CD4-positive, alpha-beta T cell treated with Interferon gamma for 1 hour (primary cell): Measurements from ENCODE around the gene SMIM33.
"Not testable (repeated sequence)": the region's sequence is repeated elsewhere in the genome, so short reads cannot be mapped to it uniquely, and the experiment has no call there.

Source experiments
- DNase-seq: peaks from one replicate; pipeline ENCODE4 v3.0.0-alpha.2; 2020

SMIM33 gene

GRCh38 chr5:139486201-139486600, 15.4 kb downstream of the SMIM33 start:
- DNase-seq, result no peak

DNA sequence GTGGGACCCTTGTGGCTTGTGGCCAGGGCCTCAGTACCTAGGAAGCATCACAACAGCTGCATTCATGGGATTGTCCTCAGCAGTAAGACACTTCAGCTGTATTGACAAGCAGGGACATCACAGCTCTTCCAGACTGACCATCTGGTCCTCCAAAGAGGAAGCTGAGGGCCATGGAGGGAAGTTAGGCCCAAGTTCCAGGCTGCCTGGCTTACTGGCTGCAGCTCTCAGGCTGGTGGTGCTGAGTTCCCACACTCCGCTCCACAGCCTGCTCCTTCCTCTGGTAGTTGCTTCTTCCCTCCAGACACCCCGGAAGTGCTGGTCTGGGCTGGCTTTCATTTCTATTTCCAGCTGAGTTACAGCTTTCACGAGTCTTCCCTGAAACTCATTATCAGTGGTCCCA, 17.5 kb downstream of the SMIM33 start:
- peak; percentile 34 for DNase-seq

DNA sequence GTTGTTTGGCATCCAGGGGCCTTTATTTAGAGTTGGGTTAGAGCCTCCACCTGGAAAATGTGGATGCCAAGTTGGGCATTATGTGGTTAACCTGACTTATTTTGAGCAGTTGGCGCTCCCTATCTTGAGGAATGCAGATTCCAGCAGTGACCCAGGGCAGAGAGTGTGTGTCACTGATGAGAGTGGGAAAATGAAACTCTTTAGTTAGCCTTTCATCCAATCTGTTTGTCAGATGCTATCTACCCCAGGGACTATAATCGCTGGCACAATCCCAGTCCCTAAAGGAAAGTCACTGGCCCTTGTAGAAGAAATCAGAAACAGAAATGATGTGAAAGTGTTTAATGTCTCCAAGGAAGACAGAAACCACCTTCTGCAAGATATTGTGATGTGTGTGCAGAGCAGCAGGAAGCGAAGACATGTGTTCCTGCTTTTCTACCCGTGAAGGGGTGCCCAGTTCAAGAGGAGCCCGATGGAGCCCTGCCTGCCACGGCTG, 21.9 kb downstream of the SMIM33 start:
- DNase-seq, result no peak

- DNase-seq, result no peak
Measured at GRCh38 chr5:139494256-139494655, 23.5 kb downstream of the SMIM33 start.

GRCh38 chr5:139494832-139495231, 24.0 kb downstream of the SMIM33 start:
- no peak for DNase-seq

DNA sequence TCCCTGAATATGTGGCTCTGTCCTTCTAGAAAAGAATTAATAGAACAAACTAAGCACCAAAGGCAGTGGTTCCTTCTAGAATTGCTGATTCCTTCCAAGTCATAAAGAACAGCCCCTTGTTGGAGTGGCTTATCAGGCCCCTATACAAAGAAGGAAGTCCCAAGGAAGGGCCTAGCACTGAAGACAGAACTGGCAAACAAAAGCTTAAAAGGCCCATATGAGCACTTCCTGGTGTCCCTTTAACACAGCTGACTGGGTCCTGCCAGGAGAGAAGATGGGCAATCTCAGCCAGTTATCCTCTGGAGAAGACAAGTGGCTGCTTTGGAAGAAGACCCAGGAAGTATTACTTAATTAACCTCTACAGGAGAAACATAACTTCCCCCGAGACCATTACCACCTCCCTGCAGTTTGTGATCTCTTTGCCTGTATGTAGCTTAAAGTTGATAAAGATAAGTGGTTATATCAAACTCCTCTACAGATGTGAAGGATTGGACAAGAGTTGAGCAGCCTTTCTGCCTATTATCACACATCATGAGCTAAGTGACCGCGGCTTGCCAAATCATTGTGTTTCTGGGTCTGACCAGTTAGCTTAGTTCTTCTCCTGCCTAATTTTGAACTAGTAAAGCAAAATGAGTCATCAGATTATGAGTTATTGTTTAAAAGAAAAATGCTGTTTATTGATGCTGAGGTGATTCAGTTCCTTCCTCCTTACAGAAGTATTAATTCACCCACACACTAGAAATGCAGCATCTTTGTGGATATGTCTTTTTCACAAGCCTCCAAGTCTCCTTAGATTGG, 25.0 kb downstream of the SMIM33 start:
- no peak for DNase-seq

DNA sequence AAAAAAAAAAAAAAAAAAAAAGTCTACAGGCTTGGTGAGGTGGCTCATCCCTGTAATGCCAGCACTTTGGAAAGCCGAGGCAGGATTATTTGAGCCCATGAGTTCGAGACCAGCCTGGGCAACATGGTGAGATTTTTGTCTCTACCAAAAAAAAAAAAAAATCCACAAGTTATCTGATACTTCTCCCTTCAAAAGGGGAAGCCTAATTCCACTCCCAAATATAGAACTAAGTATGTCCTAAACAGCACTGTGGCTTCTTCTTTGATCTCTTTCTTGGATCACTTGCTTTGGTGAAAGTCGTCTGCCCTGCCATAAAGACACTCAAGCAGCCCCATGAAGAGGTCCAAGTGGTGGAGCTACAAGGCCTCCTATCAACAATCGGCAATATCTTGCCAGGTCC, 30.6 kb downstream of the SMIM33 start:
- no peak for DNase-seq

GRCh38 chr5:139503036-139503817, 32.4 kb downstream of the SMIM33 start:
- DNase-seq, result not testable (repeated sequence)

DNA sequence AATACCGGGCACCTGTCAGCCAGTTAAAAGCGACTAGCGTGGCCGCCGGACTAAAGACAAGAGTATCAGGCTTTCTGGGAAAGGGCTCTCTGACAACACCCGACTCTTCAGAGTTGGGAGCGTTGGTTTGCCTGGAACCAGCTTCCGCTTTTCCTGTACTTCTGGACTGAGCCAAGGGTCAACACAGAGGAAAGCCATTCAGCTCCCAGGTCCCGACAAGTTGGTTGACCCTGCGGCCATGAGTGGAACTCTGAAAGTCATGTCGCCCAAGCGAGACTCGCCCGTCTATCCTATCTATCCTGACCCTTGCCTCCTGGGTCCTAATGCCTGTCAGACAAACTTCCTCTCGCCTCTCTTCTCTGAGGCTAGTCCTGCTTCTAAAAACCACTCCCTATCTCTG, 33.1 kb downstream of the SMIM33 start:
- DNase-seq, result not testable (repeated sequence)

DNA sequence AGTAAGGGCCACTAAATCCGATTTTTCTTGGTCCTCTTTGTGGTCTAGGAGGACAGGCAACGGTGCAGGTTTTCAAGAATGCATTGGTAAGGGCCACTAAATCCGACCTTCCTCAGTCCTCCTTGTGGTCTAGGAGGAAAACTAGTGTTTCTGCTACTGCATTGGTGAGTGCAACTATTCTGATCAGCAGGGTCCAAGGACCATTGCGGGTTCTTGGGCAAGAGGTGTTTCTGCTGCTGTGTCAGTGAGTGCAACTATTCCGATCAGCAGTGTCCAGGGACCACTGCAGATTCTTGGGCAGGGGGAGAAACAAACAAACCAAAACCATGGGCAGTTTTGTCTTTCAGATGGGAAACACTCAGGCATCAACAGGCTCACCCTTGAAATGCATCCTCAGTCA, 33.9 kb downstream of the SMIM33 start:
- DNase-seq, result not testable (repeated sequence)

- DNase-seq, result no peak
Measured at GRCh38 chr5:139512786-139513390, 42.1 kb downstream of the SMIM33 start.

DNA sequence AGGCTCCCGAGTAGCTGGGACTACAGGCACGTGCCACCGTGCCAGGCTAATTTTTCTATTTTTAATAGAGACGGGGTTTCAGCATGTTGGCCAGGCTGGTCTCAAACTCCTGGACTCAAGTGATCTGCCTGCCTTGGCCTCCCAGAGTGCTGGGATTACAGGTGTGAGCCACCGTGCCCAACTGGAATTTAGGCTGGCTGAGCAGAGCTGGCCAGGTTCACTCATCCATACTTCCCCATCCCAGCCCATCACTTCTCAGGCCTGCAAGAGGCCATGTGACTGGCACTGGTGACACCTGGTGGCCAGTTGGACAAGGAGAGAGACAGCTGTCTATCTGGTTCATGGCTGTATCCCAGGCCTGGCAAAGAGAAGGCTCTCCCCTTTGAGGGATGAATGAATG, 42.6 kb downstream of the SMIM33 start:
- peak; percentile 80 for DNase-seq

- no peak for DNase-seq
Measured at GRCh38 chr5:139513852-139514485, 43.2 kb downstream of the SMIM33 start.

DNA sequence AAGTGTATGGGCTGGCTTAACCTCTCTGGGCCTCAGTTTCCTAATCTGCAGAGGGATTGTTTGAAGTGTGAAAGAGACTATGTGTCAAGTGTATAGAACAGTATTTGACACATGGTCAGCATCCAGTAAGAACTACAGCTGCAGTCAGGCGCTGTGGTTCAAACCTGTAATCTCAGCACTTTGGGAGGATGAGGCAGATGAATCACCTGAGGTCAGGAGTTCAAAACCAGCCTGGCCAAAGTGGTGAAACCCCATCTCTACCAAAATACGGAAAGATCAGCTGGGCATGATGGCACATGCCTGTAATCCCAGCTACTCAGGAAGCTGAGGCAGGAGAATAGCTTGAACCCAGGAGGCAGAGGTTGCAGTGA, 43.7 kb downstream of the SMIM33 start:
- no peak for DNase-seq

- DNase-seq, result peak; percentile 85
Measured at GRCh38 chr5:139517683-139518564, 47.1 kb downstream of the SMIM33 start.
